Muscle layer of duodenum (tissue), 2 donors: ENCODE results near the gene CRISPLD2.
"Not testable (repeated sequence)": the region's sequence is repeated elsewhere in the genome, so short reads cannot be mapped to it uniquely, and the experiment has no call there.

Experiments
- H3K27ac ChIP-seq: one replicate; pipeline ENCODE4 v1.7.0; 2013; ENCODE audit warnings: mild to moderate bottlenecking, low read length
- H3K27me3 ChIP-seq: one replicate; pipeline ENCODE4 v1.7.0; 2013; ENCODE audit warnings: low read depth, mild to moderate bottlenecking, control low read depth, low read length
- H3K36me3 ChIP-seq, 2 donors: one replicate each; pipeline ENCODE4 v1.7.0; 2013; ENCODE audit warnings: low read length in 2 of 2, control low read depth in 1 of 2, mild to moderate bottlenecking in 1 of 2; ENCODE audit not compliant: insufficient read depth in 2 of 2, control insufficient read depth in 1 of 2
- H3K4me1 ChIP-seq, 2 donors: one replicate each; pipeline ENCODE4 v1.7.0; 2013; ENCODE audit warnings: low read length in 2 of 2, mild to moderate bottlenecking in 2 of 2, control low read depth in 1 of 2, moderate library complexity in 1 of 2; ENCODE audit not compliant: insufficient read depth in 2 of 2, control insufficient read depth in 1 of 2
- H3K4me3 ChIP-seq, 2 donors: one replicate each; pipeline ENCODE4 v1.7.0; 2013; ENCODE audit warnings: low read length in 2 of 2, low read depth in 1 of 2, mild to moderate bottlenecking in 1 of 2
- H3K9me3 ChIP-seq, 2 donors: one replicate each; pipeline ENCODE4 v1.7.0; 2013; ENCODE audit warnings: low read length in 2 of 2, control low read depth in 1 of 2, mild to moderate bottlenecking in 1 of 2; ENCODE audit not compliant: control insufficient read depth in 1 of 2
- donor health status: healthy.

CRISPLD2 gene

DNA sequence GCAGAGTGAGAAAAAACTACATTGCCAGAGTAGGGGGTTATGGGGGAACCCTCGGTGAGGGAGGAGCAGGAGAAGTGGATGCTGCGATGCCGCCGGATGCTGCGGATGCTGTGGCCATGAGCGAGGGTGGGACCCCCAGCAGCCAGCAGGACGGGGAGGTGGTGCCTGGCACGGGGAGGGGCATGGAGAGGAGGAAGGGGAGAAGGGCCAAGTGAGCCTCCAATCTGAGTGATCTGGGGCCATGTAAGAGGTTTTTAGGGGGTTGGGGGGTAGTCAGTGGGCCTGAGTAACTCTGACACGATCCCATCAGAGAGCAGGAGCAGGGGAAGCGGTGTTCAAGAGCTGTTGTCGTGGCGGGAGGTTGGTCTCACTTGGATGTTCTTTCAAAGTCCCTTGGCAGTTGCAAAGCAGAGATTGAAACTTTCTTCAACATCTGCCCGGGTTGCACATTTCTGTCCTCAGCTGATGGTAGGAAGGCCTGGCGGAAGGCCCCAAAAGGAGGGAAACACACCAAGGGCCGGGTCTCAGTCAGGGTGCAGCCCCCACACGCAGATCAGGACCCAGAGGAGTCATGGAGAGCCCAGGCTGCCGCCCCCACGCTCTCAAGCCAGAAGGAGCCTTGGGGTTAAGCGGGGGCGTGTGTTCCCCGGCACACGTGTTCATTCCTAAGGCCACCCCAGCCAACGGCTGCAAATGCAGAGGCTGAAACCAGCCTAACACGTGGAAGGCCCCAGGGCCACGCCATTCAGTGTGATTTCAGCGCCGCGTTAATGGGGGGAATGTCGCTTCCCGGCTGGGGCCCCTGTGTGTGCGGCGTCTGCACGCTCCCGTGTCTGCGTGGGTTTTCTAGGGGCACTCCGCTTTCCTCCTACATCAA is 109.9 kb downstream of the CRISPLD2 start:
- no peaks in the 10 kb centered on the region for H3K9me3 ChIP-seq
- no peak overlapping the region for H3K27ac ChIP-seq
- no peaks in the 10 kb centered on the region for H3K27me3 ChIP-seq
- H3K4me3 ChIP-seq, result no peak overlapping the region
- H3K36me3 ChIP-seq, result no peaks in the 10 kb centered on the region
- H3K4me1 ChIP-seq, result peaks cover 13 to 25% of the 10 kb centered on the region in 2 donors

- no peak overlapping the region for H3K27ac ChIP-seq
These were observed 110.7 kb downstream of the CRISPLD2 start for GRCh38 chr16:84930298-84931106.

GRCh38 chr16:84931107-84931494 is 111.3 kb downstream of the CRISPLD2 start:
- Histone ChIP-seq H3K27ac (no peak overlapping the region), H3K36me3 (no peaks in the 10 kb centered on the region), H3K4me3 (no peak overlapping the region), H3K27me3 (no peaks in the 10 kb centered on the region), H3K4me1 (peaks cover 13 to 17% of the 10 kb centered on the region in 2 donors), H3K9me3 (no peaks in the 10 kb centered on the region)

More at GRCh38 chr16:84930298-84931106, 110.7 kb downstream of the CRISPLD2 start:
- H3K4me1 ChIP-seq, result peaks cover 13 to 17% of the 10 kb centered on the region in 2 donors
- no peaks in the 10 kb centered on the region for H3K36me3 ChIP-seq
- H3K9me3 ChIP-seq, result no peaks in the 10 kb centered on the region
- no peaks in the 10 kb centered on the region for H3K27me3 ChIP-seq
- H3K4me3 ChIP-seq, result no peak overlapping the region

DNA sequence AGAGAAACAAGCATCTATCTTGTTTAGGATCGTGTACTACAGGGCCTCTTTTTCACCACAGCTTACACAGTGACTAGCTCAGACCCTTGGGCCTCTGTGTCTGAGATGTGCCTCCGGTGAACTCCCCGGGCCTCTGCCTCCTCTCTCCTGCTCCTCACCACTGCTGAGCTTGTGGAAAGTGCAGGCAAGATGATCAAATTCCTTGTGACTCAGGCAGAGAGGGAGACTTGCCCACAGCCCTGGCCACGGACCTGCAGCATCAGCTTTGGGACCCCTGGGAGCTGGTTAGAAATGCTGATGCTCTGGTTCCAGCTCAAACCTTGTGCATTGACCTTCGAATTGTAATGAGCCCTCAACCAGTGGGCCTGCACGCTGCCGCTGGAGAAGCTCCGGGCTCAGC is 111.7 kb downstream of the CRISPLD2 start:
- Histone ChIP-seq H3K27ac (no peak overlapping the region), H3K9me3 (no peaks in the 10 kb centered on the region)

GRCh38 chr16:84932681-84933080 is 112.9 kb downstream of the CRISPLD2 start:
- Histone ChIP-seq H3K36me3 (no peaks in the 10 kb centered on the region), H3K4me3 (no peak overlapping the region), H3K27ac (no peak overlapping the region), H3K9me3 (no peaks in the 10 kb centered on the region), H3K4me1 (peaks cover 13 to 17% of the 10 kb centered on the region in 2 donors), H3K27me3 (no peaks in the 10 kb centered on the region)

More for the DNA sequence above, 111.7 kb downstream of the CRISPLD2 start:
- Histone ChIP-seq H3K4me3 (no peak overlapping the region), H3K27me3 (no peaks in the 10 kb centered on the region), H3K4me1 (peaks cover 13 to 17% of the 10 kb centered on the region in 2 donors), H3K36me3 (no peaks in the 10 kb centered on the region)

- Histone ChIP-seq H3K36me3 (no peaks in the 10 kb centered on the region), H3K27ac (no peak overlapping the region), H3K4me1 (peaks cover 5 to 8% of the 10 kb centered on the region in 2 donors), H3K4me3 (no peak overlapping the region), H3K9me3 (no peaks in the 10 kb centered on the region), H3K27me3 (no peaks in the 10 kb centered on the region)
These were observed 114.2 kb downstream of the CRISPLD2 start for GRCh38 chr16:84933774-84934631.

DNA sequence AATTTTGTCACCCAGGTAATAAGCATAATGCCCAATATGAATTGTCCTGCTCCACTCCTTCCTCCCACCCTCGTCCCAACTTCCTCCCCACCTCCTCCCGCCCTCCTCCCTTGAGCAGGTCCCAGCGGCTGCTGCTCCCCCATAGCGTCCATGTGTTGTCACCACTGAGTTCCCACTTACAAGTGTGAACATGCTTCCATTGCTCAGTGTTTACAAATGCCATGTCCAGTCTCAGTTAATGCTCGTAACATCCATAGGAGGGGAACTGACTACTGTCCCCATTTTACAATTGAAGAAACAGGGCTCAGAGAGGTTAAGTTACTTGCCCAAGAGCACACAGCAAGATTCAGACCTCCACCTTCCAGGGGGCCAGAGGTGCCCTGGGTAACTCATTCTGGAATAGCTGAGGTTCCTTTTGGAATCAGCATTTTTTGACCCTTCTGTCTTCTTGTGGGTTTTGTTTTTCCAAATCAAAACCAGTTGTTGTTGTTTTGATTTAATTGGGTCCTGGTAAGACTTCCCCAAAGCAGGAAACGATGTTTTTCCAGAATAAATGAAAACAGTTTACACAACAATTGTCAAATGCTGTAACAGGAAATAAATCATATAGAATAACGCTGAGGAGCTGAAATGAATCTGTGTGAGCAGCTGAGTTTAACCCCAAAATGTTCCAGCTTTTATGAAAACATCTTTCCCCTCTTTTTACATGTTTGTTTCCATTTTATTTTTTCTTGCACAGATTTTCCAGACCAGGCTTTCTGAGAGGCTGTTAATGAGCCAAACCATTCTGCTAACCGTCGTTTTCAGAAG is 117.6 kb downstream of the CRISPLD2 start:
- H3K9me3 ChIP-seq, result no peaks in the 10 kb centered on the region
- H3K27me3 ChIP-seq, result no peaks in the 10 kb centered on the region
- no peak overlapping the region for H3K4me3 ChIP-seq
- no peaks in the 10 kb centered on the region for H3K36me3 ChIP-seq
- no peaks in the 10 kb centered on the region for H3K4me1 ChIP-seq
- H3K27ac ChIP-seq, result no peak overlapping the region

- not testable (repeated sequence) for H3K4me1 ChIP-seq, H3K36me3 ChIP-seq, H3K4me3 ChIP-seq, H3K9me3 ChIP-seq, H3K27me3 ChIP-seq, H3K27ac ChIP-seq
These were observed 118.8 kb downstream of the CRISPLD2 start for GRCh38 chr16:84938616-84939015.

- Histone ChIP-seq H3K27ac (no peak overlapping the region), H3K36me3 (no peaks in the 10 kb centered on the region), H3K27me3 (no peaks in the 10 kb centered on the region), H3K4me1 (no peaks in the 10 kb centered on the region), H3K4me3 (no peak overlapping the region), H3K9me3 (no peaks in the 10 kb centered on the region)
These were observed 121.1 kb downstream of the CRISPLD2 start for GRCh38 chr16:84940670-84941551.

DNA sequence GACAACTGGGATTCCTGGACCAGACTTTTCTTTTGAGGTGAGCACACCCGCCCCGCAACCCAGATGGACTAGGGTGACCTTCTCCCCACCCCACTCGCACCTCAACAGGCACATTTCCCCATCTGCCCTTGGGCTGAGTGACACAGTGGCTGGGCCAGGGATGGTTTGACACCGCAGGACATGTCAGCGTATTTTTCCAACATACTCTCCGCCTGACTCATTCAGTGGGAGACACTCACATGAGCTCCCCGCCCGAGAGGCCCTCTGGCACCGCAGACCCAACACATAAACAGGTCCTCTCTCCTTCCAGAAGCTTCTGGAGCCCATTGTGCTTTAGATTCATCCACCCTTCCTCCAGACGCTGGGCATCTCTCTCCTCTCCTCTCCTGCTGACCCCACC is 122.1 kb downstream of the CRISPLD2 start:
- no peak overlapping the region for H3K27ac ChIP-seq

More for the DNA sequence above, 122.1 kb downstream of the CRISPLD2 start:
- Histone ChIP-seq H3K9me3 (no peaks in the 10 kb centered on the region), H3K36me3 (no peaks in the 10 kb centered on the region), H3K4me3 (no peak overlapping the region), H3K4me1 (no peaks in the 10 kb centered on the region), H3K27me3 (no peaks in the 10 kb centered on the region)
